IPS-18a (cell line): ENCODE results near the gene PPP2R1B.
"Not testable (repeated sequence)": the region's sequence is repeated elsewhere in the genome, so short reads cannot be mapped to it uniquely, and the experiment has no call there.

Experiments used
- H3K27ac ChIP-seq: one replicate; pipeline ENCODE4 v1.5.1; 2013; ENCODE audit warnings: low read length
- H3K27me3 ChIP-seq: one replicate; pipeline ENCODE4 v1.6.1; 2013; ENCODE audit warnings: mild to moderate bottlenecking, low read length; ENCODE audit not compliant: control insufficient read depth, insufficient read depth
- H3K36me3 ChIP-seq: one replicate; pipeline ENCODE4 v1.6.1; 2013; ENCODE audit warnings: low read depth, low read length; ENCODE audit not compliant: control insufficient read depth
- H3K4me1 ChIP-seq: one replicate; pipeline ENCODE4 v1.6.1; 2013; ENCODE audit warnings: low read depth, low read length; ENCODE audit not compliant: control insufficient read depth
- H3K4me3 ChIP-seq: one replicate; pipeline ENCODE4 v1.5.1; 2013; ENCODE audit warnings: low read length
- H3K9ac ChIP-seq: one replicate; pipeline ENCODE4 v1.6.1; 2013; ENCODE audit warnings: mild to moderate bottlenecking, low read length, moderate library complexity
- H3K9me3 ChIP-seq: one replicate; pipeline ENCODE4 v1.6.1; 2013; ENCODE audit warnings: low read depth, low read length; ENCODE audit not compliant: control insufficient read depth

Gene PPP2R1B

DNA sequence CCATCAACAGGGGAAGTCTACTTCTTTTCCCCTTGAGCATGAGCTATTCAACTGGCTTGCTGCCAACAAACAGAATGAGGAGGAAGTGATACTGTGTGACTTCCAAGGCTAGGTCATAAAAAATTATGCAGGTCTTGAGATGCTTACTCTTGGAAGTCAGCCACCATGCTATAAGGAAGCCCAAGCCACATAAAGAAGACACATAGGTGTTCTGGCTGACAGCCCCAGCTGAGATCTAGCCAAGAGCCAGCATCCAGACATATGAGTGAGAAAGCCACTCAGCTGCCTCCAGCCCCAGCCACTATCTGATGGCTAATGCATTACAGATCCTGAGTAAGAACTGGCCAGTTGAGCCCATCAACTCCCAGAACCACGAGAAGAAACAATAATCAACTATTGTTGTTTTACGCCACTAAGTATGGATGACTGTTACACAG is 31.0 kb upstream of the PPP2R1B start:
- Histone ChIP-seq H3K27me3 (no peaks in the 10 kb centered on the region), H3K9me3 (no peaks in the 10 kb centered on the region), H3K27ac (no peak overlapping the region), H3K4me3 (no peak overlapping the region), H3K36me3 (no peaks in the 10 kb centered on the region), H3K4me1 (no peaks in the 10 kb centered on the region), H3K9ac (no peak overlapping the region)

DNA sequence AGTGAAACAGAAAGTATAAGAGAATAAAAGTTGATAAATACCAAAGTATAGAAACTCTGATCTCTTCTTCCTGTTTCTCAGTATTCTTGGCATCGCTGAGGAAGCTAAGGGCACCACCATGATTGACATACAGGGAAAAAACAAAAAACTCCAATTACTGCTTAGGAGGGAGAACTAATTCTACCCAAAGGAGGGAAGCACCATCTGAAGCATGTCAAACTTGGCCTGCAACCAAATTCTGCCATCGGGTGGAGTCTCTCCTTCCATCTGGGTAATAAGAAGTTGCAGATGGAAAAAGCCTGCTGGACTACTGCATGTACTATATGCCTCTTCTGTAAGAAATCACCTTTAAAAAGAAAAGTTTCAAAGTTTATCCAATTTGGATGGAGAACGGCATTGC is 30.5 kb upstream of the PPP2R1B start:
- no peak overlapping the region for H3K4me3 ChIP-seq
- no peaks in the 10 kb centered on the region for H3K4me1 ChIP-seq
- no peak overlapping the region for H3K9ac ChIP-seq
- no peaks in the 10 kb centered on the region for H3K36me3 ChIP-seq
- H3K27ac ChIP-seq = no peak overlapping the region
- no peaks in the 10 kb centered on the region for H3K27me3 ChIP-seq
- H3K9me3 ChIP-seq = no peaks in the 10 kb centered on the region

DNA sequence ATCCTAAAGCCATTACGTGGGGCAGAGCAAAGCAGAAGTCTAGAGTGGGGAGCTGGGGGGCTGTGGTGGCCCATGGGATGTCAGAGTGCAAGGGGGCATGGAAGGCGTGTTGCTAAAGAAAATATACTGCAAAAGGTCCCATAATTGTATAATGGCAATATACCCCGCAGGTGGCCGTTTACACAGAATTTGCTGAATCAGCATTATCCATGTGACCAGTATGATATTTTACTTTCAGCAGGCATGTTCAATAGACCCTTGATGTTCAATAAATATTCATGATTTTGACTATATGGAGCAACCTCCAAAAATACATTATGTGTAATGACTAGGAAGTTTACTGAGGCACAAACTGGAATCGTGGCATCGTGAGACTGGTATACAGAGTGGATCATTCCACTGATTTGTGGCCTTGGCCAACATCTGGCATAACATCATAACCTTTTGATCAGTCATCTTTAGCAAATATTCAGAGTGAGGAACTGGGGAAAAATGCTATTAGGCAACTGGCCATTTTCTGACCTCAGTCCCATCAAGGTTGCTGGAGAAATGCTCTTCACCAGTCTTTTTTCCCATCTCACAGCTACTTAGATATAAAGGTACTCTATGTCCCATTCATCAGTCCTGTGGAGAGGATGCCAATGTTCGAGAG is 29.3 kb upstream of the PPP2R1B start:
- Histone ChIP-seq H3K27ac (no peak overlapping the region), H3K9ac (no peak overlapping the region), H3K4me3 (no peak overlapping the region), H3K36me3 (no peaks in the 10 kb centered on the region), H3K4me1 (no peaks in the 10 kb centered on the region), H3K9me3 (no peaks in the 10 kb centered on the region), H3K27me3 (no peaks in the 10 kb centered on the region)

- no peak overlapping the region for H3K27ac ChIP-seq
- no peaks in the 10 kb centered on the region for H3K4me1 ChIP-seq
- H3K36me3 ChIP-seq = no peaks in the 10 kb centered on the region
- H3K27me3 ChIP-seq = no peaks in the 10 kb centered on the region
- H3K9ac ChIP-seq = no peak overlapping the region
- no peak overlapping the region for H3K4me3 ChIP-seq
- no peaks in the 10 kb centered on the region for H3K9me3 ChIP-seq
Observed at GRCh38 chr11:111793863-111794262, 27.7 kb upstream of the PPP2R1B start.

DNA sequence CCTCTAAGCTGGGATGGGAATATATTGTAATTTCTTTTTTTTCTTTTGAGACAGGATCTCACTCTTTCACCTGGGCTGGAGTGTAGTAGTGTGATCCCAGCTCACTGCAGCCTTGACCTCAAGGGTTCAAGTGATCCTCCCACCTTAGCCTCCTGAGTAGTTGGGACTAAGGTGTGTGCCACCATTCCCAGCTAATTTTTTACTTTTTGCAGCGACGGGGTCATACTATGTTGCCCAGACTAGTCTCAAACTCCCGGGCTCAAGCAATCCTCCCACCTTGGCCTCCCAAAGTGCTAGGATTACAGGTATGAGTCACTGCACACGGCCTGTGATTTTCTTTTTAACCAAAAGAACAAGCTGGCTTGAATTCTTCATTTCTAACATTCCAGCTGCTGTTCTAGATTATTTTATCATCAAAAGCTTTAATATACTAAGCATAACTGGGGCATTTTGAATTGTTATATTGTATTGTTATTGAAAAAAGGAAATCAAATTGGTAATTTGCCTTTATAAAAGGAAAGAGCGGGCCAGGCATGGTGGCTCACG is 26.8 kb upstream of the PPP2R1B start:
- Histone ChIP-seq H3K27ac (no peak overlapping the region), H3K9ac (no peak overlapping the region), H3K4me1 (no peaks in the 10 kb centered on the region), H3K27me3 (no peaks in the 10 kb centered on the region), H3K36me3 (no peaks in the 10 kb centered on the region), H3K4me3 (no peak overlapping the region), H3K9me3 (no peaks in the 10 kb centered on the region)

DNA sequence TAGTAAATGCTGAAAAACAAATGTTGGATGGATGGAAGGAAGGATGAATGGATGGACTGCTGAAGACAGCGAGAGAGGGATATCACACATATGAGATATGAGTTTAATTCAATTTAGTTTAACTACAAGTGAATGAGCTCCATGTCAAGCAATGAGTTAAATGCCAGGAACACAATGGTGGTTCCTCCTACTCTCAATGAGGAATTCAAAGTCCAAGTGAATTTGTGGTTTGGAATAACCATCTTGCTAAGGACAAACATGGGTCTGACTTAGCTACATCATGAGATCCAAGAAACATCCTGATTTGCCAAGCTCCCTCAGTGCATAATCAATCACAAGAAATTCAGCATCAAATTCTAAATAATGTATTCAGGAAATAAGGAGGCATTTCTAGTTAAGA is 26.1 kb upstream of the PPP2R1B start:
- H3K4me3 ChIP-seq = no peak overlapping the region
- no peak overlapping the region for H3K9ac ChIP-seq
- no peaks in the 10 kb centered on the region for H3K27me3 ChIP-seq
- H3K4me1 ChIP-seq = no peaks in the 10 kb centered on the region
- no peaks in the 10 kb centered on the region for H3K36me3 ChIP-seq
- H3K27ac ChIP-seq = no peak overlapping the region
- no peaks in the 10 kb centered on the region for H3K9me3 ChIP-seq

- no peak overlapping the region for H3K27ac ChIP-seq
- H3K4me3 ChIP-seq = no peak overlapping the region
- no peaks in the 10 kb centered on the region for H3K27me3 ChIP-seq
- H3K4me1 ChIP-seq = no peaks in the 10 kb centered on the region
- no peaks in the 10 kb centered on the region for H3K36me3 ChIP-seq
- H3K9me3 ChIP-seq = no peaks in the 10 kb centered on the region
- no peak overlapping the region for H3K9ac ChIP-seq
Observed at GRCh38 chr11:111788464-111788863, 22.3 kb upstream of the PPP2R1B start.

GRCh38 chr11:111788051-111788450 is 21.9 kb upstream of the PPP2R1B start:
- Histone ChIP-seq H3K27ac (no peak overlapping the region), H3K9ac (no peak overlapping the region), H3K4me1 (no peaks in the 10 kb centered on the region), H3K36me3 (no peaks in the 10 kb centered on the region), H3K27me3 (no peaks in the 10 kb centered on the region), H3K4me3 (no peak overlapping the region), H3K9me3 (no peaks in the 10 kb centered on the region)

DNA sequence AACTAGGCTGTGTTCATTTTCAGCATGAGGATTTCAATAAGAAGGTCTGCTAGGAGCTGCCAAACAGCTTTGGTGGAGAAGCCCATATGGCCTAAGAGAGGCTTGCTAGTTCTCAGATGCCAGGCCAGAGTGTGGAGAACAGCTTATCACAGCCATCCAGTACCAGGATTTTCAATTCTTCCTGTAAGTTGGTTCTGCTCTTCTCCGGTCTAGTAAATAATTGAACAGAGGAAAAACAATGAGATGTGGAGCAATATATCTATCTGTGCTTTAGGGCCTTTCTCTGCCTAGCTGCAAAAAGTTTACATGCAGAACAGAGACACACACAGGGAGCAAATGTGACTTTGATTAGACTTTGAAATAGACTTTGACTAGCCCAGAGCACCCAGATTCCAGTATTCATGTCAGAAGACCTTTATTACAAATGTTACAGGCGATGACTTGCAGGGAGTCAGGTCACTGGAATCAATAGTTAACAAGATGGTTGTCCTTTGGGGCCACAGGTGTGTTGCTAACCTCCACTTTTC is 19.8 kb upstream of the PPP2R1B start:
- Histone ChIP-seq H3K9ac (no peak overlapping the region), H3K27ac (no peak overlapping the region), H3K4me1 (no peaks in the 10 kb centered on the region), H3K9me3 (no peaks in the 10 kb centered on the region), H3K4me3 (no peak overlapping the region), H3K27me3 (no peaks in the 10 kb centered on the region), H3K36me3 (no peaks in the 10 kb centered on the region)

GRCh38 chr11:111785076-111785475 is 18.9 kb upstream of the PPP2R1B start:
- Histone ChIP-seq H3K9ac (no peak overlapping the region), H3K27me3 (no peaks in the 10 kb centered on the region), H3K4me3 (no peak overlapping the region), H3K9me3 (no peaks in the 10 kb centered on the region), H3K27ac (no peak overlapping the region), H3K36me3 (no peaks in the 10 kb centered on the region), H3K4me1 (no peaks in the 10 kb centered on the region)

DNA sequence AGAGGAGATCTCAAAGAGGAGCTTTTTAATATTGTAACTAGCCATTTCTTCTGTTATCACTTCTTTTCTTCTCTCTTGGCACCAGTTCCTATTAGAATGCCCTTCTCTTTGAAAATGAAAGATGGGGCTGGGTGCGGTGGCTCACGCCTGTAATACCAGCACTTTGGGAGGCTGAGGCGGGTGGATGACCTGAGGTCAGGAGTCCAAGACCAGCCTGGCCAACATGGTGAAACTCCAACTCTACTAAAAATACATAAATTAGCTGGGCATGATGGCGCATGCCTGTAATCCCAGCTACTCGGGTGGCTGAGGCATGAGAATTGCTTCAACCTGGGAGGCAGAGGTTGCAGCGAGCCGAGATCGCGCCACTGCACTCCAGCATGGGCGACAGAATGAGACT is 18.1 kb upstream of the PPP2R1B start:
- not testable (repeated sequence) for H3K9ac ChIP-seq, H3K9me3 ChIP-seq, H3K4me1 ChIP-seq, H3K36me3 ChIP-seq, H3K27me3 ChIP-seq, H3K4me3 ChIP-seq, H3K27ac ChIP-seq

DNA sequence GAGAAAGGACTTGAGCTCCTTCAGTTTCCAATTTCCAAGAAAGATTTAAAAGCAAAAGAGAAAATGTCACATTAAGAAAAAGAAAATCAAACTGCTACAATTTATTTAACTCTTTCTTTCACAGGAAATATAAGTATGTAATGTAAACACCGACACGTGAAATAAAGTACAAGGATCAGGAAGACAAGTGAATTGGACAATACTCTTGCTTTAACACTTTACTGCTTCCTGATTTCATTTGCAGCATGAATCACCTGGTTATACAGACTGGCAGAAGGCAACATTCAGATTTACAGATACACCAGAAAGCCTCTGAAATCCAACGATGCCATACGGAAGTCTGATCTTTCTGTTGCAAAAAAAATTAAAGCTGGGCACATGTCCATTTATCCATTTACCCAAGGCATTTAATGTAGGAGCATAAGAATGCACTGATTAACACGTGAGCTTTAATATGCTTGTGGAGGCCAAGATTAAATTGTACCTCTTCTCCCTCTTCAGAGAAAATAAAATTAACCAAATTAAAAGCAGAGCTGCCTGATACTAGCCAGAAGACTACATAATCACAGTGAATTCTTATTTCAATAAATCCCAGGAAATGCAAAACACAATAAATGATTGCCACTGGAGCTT is 16.0 kb upstream of the PPP2R1B start:
- no peak overlapping the region for H3K9ac ChIP-seq
- no peaks in the 10 kb centered on the region for H3K4me1 ChIP-seq
- H3K36me3 ChIP-seq = no peaks in the 10 kb centered on the region
- H3K9me3 ChIP-seq = no peaks in the 10 kb centered on the region
- no peak overlapping the region for H3K4me3 ChIP-seq
- no peaks in the 10 kb centered on the region for H3K27me3 ChIP-seq
- H3K27ac ChIP-seq = no peak overlapping the region
